HG03469 (cell line): ENCODE measurements around the gene TMEM212.

Experiments
- ATAC-seq: cut with Tn5 transposase; IDR thresholded peaks from one replicate; pipeline ENCODE4 v1.9.1; 2021; ENCODE audit warnings: mild to moderate bottlenecking, moderate library complexity, moderate number of reproducible peaks; ENCODE audit not compliant: unreplicated experiment

TMEM212 gene

DNA sequence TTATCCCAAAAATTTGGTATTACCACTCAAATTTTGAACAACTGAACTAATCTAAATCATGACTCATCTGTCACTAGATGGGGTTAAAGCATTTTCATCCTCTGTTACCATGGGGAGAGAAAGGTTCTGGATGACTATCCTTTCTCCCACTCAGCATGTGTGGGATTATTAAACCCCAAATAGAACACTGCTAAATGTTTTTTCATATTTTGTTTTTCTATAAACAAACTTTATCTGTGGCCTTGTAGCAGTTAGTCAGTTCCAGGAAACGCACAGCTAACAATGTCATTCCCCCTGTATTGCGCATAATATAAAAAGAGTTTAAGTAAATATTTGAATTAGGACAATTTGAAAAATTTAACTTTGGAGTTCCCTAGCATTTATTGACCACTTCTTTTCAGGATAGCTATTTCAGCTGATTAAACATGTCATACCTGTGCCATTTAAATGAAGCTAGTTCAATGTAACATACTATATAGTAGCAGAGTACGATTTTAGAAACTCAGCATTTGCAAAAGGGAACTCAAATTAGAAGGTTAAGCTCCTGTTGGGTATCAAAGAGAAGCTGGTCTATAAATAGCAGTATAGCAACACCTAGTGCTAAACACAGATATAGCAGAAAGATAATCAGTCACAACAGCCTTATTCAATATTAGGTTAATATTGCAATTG lies 9.2 kb upstream of the TMEM212 start:
- no peak for ATAC-seq

DNA sequence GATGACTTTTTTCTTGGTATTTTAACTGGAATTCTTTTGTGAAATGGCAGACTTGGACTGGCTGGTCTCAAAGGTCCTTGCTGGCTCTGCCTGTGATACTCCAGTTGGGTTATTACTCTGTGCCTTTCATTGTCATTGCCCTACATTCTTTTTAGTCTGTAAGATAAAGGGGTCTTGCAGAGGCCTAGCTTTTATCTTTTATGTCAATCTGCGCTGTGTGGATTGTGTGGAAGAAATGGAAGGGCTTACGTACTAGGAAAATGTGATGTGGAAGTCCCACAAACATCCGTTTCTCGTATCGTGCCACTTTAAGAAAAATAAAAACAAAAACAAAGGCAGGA lies 8.7 kb upstream of the TMEM212 start:
- ATAC-seq = no peak

DNA sequence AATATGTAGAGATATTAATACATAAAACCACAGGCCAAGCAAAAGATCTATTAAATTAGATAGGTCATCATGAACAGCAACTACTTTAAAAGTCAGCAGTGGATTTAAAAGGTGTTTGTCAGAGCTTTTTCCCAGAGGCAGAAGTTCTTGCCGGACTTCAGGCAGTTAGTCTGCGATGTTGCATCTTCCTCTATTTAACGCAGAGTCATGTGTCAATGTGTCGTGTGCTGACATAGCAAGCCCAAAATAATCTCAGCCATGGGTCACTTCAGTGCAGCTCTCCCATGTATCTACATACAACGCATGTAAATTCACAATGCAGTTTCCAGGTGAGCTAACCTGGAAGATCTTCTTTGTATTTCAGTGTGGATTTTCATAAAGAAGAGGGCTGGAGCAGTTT lies 8.0 kb upstream of the TMEM212 start:
- no peak for ATAC-seq

DNA sequence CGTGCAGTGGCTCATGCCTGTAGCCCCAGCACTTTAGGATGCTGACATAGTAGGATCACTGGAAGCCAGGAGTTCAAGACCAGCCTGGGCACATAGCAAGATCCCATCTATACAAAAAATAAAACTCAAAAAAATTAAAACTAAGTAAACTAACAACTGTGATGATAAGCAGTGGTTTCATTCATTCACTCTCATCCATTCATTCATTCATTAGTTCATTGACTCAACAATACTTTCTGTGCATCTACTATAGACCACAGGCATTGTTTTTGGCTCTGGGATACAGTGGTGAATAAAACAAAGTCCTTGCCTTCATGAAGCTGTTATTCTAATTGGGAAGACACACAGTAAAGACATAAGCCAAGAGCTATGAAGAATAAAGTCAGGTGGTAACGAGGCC lies 7.5 kb upstream of the TMEM212 start:
- ATAC-seq = no peak

DNA sequence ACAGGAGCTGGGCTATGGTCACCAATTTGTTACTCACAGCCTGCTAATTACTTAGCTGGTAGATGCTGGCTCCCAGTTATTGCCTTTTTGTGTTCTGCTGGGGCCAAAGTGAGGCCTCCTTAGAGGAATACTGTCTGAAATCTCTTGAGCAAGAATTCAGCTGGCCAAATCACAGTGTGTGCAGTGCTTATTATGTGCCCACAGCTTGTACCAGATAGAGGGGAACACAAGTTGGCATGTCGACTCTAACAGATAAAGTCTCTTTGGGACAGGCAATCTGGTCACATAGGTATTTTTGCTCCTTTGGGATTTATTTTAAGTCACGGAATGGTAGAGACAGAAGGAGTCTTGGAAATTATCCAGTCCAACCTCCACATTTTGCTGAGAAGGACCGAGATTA lies 6.3 kb upstream of the TMEM212 start:
- no peak for ATAC-seq

DNA sequence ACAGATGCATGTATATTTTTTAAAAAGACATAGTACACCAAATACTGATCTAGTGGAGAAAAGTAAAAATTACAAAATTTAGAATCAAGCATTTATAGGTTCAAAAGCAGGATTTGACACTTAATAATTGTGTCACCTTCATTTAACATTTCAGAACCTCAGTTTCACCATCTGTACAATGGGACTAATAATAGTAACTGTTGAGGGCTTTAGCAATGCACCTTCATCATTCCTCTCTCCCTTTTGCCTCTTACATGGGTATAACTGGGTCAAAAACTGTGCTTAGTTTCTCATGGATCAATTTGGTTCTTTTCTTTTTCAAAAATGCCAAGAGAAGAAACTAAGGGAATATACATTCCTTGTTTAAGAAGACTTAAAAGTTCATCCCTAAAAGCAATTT lies 5.5 kb upstream of the TMEM212 start:
- ATAC-seq = no peak

DNA sequence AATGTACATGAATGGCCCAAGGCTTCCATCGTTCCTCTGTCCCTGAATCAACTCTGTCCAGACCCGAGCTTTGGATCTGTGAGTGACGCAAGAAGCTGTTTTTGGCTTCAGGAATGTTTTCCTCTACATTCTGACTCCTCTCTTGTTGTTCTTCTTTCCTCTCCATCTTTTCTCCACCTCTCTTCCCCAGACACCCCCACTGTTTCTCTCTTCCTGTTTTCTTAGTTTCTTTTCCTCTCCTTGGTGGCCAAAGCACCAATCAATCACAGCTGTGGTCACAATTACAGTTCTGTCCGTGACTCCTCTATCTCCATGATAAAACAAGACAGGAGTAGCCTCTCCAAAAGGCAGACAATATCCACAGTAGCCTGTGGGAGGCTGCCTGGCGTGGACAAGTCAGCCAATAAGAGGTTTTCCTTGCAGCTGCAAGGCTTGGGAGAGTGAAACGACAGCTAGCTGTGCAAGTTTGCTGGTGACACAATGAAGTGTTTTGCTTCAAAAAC lies 4.9 kb upstream of the TMEM212 start:
- no peak for ATAC-seq

DNA sequence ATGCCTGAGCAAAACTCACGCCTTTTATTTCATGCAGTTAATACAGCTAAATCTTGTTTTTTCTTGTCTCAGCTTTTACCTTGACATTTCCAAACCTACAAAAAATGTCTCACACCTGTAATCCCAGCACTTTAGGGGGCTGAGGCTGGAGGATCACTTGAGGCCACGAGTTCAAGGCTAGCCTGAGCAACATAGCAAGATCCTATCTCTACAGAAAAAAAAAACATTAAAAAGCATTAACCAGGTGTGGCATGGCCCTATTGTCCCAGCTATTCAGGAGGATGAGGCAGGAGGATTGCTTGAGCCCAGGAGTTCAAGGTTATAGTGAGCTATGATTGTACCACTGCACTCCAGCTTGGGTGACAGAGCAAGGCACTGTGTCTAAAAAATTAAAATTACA lies 3.9 kb upstream of the TMEM212 start:
- no peak for ATAC-seq

DNA sequence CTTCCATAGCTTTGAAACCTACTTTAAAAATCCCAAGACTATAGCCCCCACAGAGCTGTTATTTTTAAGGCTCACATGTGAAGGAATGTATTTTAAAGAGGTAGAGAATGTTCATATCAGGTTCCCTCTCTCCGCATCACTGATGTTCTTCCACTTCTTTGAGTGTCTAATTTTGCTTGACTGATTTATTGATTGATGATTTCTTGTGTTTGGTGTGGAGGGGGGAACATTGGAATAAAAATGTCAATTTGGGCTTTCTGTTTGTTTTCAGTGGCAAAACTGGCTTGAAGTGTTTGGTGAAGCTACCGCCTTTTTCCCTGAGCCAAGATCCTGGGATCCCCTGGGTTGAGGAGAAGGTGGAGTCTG lies 2.7 kb upstream of the TMEM212 start:
- ATAC-seq = no peak

DNA sequence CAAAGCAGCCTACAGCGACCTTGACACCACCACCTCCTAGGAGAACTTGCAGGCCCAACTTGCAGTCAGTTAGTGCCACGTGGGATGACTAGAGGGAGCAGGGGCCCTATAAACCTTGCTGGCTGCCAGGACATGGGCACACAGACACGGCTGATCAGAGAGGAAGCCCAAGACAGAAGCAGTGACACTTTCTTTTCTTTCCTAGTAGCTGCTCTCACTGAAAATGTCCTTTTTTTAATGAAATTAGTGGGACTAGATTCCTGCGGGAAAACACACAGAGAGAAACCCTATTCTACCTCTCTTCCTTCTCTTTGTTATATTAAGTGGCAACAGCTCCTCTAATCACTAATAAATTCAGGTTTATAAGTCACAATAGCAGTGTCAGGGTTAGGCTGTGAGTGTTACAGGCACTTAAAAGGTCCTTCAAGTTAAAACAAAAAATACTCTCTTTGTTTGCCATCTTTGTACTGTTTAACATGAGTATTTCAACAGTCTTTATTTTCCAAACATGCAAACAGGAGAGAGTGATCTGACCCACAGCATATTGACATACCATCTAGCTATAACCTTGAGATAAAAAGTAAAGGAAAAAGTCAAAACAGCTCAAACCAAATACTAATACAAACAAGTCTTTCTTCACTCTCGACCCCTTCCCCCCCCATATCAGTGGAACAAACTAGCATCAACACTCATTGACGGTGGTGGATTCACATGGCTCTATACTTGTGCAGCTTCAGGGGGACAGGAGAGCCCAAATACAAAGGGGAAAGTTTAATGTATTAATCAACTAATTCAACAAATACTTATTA lies 2.1 kb upstream of the TMEM212 start:
- no peak for ATAC-seq

DNA sequence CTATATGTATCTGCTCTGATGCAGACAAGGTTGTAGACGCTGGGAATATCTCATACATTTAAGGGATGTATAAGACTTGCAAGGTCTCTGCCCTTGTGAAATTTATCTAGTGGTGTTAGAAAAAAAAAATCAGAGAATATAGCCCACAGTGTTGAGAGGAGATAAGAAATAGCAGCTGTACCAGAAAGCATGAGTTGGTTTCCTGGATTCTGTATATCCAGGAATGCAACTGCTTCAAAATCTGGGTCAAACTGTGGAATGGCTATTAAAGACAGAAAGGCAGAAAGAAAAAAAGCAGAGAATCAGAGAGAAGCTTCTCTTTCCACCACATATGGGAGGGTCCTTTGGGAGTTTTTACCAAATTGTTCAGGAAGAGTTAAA lies 1.5 kb upstream of the TMEM212 start:
- no peak for ATAC-seq

DNA sequence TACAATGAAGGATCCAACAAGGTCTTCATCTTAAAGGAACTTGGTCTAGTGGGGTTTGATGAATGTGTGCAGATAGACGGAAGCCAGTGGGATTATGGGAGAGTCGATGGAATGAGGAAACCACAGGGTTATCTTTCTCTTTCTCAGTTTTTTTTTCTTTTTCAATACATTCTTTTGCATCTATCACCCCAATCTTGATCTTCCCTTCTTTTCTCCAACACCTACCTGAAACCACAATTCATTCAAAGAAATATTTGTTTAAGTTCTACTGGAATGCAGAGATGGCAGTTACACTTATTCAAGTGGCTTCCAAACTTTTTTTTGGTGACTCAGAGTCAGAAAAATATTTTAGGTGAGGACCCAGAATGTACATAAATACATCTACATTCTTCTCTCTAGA lies 1.7 kb downstream of the TMEM212 start:
- ATAC-seq = no peak

DNA sequence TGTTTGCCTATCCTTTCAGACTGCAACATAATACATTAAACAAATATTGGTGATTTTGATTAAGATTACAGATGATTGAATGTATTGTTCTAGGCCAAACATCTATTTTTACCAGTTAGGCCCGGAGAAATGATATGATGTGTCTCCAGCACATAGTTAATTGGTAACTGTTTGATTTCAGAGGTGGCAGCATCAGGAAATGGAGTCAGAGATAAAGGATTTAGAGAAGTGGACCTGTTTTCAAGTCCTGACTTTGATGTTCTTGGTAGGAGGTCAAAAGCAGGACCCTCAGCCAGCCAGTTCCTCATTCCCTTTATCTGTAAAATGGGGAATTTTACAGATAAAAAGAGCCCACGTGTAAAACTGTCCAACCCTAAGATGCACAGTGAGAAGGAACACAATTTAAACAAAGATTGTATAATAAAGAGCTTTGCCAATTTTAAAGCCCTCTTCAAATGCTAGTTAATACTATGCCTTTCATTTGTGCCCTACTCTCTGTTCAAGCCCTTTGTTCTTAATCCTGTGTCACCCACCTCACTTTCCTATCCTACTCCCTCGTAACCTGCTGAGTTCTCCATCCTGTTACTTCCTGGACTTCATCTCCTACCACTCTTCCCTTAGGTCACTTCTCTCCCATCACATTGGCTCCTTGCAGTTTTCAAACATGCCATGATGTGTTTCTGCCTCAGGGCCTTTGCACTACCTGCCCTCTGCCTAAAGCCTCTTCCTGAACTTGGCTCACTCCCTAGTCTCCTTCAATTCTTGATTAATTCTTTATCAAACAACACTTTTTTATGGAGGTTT lies 2.5 kb downstream of the TMEM212 start:
- ATAC-seq = no peak

DNA sequence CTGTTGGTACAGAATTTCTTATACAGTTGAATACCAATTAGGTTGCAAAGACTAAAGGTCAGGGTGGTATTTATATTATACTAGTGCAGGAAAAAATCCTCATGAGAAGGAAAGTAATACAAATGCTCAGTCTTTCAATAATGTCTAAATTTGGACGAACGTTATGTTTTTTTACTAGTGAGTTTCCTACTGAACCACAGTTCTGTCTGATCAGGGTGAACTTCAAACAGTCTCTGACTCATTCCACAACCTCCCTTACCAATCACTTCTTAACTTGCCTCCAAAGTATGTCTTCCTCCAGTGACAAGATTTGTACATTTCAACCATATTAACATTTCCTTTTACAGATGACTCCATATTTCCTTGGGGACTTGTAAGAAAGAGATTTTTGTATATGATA lies 3.4 kb downstream of the TMEM212 start:
- peak; percentile 99 for ATAC-seq

DNA sequence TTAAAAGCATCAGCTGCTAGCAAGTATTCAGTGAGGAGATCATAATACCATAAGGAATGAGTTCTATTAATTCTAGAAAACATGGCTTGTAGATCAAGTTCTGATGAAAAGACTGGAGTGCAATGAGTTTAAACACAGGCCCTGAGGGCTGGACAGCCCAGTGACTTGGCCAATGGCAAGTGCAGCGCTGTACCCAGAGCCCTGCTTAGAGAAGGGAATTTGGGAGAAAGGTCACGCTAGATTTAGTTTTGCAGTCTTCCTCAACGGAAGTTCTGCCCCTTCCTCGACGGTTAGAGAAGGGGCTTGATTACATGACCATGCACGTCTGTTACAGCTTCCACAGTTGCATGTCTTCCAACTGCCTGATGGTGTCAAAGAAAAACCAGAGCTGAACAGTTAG lies 4.0 kb downstream of the TMEM212 start:
- no peak for ATAC-seq

DNA sequence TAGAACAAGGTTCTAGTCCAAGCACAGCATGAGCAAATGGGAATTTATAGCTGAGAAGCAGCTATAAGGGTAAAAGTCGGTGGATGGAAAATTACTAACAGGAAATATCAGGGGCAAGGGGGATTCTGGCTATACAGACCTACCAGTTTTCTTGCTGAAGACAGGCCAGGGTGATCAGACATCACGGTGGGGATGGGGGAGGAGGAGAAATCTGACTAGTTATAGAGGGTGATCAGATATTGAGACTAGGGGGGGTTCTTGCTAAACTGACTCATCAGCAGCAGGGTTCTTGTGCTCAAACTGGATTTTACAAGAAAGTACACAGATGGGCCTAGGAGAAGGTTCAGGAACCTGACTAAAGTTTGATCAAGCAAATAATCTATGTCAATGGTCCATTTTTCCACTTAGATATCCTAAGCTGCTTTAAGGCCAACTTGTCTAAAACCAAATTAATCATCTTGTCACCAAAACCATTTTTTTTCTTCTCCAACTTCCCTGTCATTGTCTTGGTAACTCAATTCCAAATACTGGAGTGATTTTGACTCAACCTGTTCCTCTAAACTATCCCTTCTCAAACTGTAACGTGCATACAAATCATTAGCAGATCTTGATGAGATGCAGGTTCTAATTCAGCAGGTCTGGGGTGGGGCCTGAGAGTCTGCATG lies 4.6 kb downstream of the TMEM212 start:
- no peak for ATAC-seq

DNA sequence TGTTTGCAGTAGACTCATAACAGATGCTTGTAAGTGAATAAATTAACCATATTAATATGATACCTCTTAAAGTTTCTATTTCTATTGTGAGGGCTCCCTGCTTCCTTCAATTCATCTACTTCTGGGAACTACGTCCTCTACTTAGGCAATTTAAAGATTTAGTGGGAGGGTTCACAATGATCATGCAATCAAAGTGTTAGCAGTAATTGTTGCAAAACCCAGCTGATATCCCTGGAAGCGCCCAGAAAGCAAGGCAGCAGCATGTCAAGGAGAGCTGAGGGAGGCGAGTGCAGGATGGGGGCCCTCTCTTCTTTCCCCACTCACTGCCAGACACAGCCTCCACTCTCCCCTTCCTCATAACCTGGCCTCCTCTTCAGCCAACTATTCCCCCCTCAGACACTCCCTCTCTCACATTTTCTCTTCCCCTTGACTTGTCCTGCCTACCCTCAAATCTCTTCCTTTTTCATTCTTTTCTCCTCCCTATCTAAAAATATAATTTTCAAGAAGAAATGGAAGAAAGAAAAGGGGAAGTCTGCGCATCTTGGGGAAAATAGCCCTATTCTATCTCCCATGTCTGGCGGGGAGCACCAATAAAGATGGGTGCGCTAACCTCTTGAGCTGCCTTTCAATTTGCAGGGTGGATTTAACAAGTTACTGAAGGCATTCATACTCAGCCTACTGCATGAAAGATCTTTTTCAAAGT lies 6.6 kb downstream of the TMEM212 start:
- ATAC-seq = no peak

DNA sequence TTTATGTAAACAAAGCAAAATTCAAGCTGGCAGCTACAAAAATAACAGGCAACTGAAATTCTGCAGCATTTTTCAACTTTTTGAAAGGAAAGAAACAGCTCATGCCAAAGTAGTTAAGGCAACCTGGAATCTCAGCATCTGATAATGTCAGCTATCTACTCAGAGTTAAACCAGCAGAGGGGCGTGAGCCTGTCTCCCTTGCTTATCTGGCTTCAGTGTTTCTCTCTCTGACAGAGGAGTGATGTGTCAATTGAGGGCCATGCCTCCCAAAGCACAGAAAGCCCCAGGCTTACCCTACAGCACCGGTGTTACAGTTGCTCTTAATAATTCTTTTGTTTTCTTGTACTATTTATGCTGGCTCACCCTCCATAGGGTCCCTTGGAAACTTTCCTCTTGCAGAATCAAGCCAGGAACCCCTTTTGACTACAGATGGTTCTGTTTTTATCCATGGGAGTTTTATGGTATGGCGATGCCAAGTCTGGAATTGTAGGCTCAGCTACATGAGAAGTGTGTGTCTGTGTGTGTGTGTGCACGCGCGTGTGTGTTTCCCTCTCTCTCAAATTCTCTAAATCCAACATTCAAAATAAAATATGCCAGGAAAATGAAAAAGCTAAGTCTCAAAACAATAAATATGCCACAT lies 7.3 kb downstream of the TMEM212 start:
- no peak for ATAC-seq

DNA sequence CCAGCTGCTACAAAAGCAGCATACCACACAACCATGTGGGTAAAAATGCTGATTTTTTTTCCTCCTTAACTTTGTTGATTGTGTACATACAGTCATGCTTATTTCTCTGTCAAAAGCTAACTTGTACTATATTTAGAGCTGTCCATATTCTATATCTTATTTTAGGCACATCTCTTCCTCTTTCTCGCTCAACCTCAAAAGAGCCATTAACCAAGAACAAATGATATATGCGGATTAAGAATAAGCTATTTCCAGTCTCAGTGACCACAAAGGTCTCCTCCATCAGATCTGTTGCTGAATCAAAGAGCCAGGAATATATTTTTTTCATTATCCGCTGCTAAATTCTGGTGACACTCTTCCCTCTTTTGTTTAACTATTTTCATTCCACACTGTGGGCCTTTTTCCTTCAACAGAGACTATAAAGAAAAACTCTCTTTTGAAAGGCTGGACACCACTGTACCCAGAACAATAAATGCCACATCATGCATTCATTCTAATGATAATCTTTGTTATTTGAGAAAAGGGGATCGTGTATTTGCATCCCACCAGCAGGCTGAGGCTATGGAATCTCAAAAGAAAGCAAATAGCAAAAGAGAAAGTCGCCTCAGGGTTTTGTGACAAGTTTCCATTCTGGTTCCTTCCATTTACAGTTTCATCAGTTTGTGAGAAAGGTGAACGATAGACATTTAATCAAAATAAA lies 8.0 kb downstream of the TMEM212 start:
- ATAC-seq = no peak

DNA sequence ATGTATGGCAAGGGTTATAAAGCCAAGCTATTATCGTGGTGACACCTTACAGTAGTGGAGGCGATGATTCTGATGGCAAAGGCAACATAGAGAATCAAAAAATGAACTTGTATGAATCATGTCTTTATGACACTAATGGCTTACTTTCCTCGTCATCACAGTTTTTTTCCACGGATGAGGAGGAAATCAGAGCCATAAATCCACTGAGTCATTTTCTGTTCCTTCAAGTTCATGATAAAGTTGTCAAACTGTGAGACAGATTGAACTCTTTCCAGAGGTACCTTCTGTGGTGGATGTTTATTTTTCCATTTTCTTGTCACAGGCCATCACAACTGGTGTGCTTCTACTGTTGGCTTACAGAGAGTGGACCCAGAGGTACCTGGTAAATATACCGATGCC lies 8.5 kb downstream of the TMEM212 start:
- ATAC-seq = no peak
